Measurements from ENCODE around the gene SEMA3C. TPM values are rescaled to one million over a fixed set of nuclear protein-coding genes. Genes with fewer than 3 reads are reported as not detected.

The SEMA3C gene
- total and polyA plus RNA-seq, 8 donors: 4.5 to 344 (median 68.7) TPM

DNA sequence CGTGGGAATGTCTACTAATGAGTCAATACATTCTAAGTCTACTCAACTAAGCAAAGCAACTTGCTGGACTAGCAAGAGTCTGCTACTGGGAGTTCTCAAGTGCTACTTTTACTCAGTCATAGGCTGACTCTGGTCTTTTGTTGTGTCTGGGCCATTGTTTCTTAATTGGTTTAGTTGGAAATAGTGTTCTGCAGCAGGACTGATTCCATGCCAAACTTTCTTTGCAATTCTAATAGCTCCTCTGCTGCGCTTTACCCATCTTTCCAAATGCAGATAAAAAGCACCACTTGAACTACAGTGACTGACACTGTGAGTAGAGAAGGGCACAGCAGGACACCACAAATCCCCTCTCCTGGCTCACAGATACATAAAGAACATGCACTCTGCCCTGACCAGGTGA, 154.7 kb downstream of the SEMA3C start:
- intact Hi-C loops (cut with DNase I; ENCODE audit: low total_unique reads): no loop called here
- no peaks in the 10 kb centered on the region for H3K27me3 ChIP-seq
- DNase-seq: no peak
- no peaks in the 10 kb centered on the region for H3K9me3 ChIP-seq
- no peaks in the 10 kb centered on the region for H3K36me3 ChIP-seq
- 91 to 96% (median 95%) methylated on average over 2 of the region's 2 CpGs for WGBS, 5 donors
- no peak overlapping the region for H3K27ac ChIP-seq
- H3K4me3 ChIP-seq: no peak overlapping the region
- TF ChIP-seq, protein P1, sequence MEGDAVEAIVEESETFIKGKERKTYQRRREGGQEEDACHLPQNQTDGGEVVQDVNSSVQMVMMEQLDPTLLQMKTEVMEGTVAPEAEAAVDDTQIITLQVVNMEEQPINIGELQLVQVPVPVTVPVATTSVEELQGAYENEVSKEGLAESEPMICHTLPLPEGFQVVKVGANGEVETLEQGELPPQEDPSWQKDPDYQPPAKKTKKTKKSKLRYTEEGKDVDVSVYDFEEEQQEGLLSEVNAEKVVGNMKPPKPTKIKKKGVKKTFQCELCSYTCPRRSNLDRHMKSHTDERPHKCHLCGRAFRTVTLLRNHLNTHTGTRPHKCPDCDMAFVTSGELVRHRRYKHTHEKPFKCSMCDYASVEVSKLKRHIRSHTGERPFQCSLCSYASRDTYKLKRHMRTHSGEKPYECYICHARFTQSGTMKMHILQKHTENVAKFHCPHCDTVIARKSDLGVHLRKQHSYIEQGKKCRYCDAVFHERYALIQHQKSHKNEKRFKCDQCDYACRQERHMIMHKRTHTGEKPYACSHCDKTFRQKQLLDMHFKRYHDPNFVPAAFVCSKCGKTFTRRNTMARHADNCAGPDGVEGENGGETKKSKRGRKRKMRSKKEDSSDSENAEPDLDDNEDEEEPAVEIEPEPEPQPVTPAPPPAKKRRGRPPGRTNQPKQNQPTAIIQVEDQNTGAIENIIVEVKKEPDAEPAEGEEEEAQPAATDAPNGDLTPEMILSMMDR (IDR thresholded peaks at IDR 0.05): no peak
- TF ChIP-seq POLR2AphosphoS5 (IDR thresholded peaks at IDR 0.05) (no peak), EP300 (IDR thresholded peaks at IDR 0.05) (no peak), POLR2A (IDR thresholded peaks at IDR 0.05) (no peak)
- H3K4me1 ChIP-seq: no peaks in the 10 kb centered on the region

DNA sequence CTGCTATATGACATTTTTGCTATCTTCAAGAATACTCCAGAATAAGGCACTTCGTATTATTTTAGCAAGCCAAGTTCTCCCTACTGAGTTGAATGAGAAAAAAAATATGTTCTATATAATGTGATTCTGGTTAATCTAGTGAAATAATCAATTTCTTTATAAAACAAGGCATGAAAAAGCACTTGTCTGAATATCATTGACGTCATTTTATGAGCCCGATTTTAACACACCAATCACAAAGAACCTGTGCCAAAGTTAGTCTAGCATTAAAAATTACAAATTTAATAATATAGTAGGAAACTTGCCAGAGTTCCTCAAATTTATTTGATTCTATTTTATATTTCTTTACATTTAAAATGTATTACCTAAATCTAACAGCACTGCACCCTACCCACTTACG, 155.1 kb downstream of the SEMA3C start:
- intact Hi-C loops (cut with DNase I; ENCODE audit: low total_unique reads): no loop called here
- DNase-seq: no peak
- no peak for TF ChIP-seq POLR2A (IDR thresholded peaks at IDR 0.05)
- no peak for TF ChIP-seq EP300 (IDR thresholded peaks at IDR 0.05)
- no peak for TF ChIP-seq POLR2AphosphoS5 (IDR thresholded peaks at IDR 0.05)
- TF ChIP-seq, protein P1 (IDR thresholded peaks at IDR 0.05): no peak
- no peaks in the 10 kb centered on the region for H3K27me3 ChIP-seq
- no peaks in the 10 kb centered on the region for H3K36me3 ChIP-seq
- H3K27ac ChIP-seq: no peak overlapping the region
- WGBS, 5 donors: 91 to 95% (median 94%) methylated on average over 4 of the region's 4 CpGs
- no peaks in the 10 kb centered on the region for H3K4me1 ChIP-seq
- no peaks in the 10 kb centered on the region for H3K9me3 ChIP-seq
- no peak overlapping the region for H3K4me3 ChIP-seq

DNA sequence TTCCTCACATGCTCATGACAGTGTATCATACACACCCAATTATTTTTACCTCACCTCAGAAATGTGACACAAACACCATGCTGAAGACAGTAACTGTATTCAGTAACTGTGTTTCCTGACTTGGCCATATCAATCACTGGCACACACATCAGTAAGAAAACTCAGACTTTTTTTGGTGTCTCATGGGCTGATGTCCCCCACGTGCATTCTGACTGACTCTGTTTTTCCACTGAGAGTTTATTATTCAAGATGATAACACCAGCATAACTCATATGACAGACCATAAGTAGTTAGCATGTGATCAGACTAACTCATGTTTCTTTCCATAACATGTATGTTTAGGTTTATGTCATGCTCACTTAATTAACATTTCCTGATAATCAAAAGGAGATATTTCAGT, 155.6 kb downstream of the SEMA3C start:
- H3K4me1 ChIP-seq: no peaks in the 10 kb centered on the region
- no peak for DNase-seq
- WGBS, 5 donors: 58 to 74% (median 63%) methylated on average over 1 of the region's 1 CpG
- no peaks in the 10 kb centered on the region for H3K27me3 ChIP-seq
- intact Hi-C loops (cut with DNase I; ENCODE audit: low total_unique reads): no loop called here
- H3K4me3 ChIP-seq: no peak overlapping the region
- no peak overlapping the region for H3K27ac ChIP-seq
- peaks cover 0 to under 1% (median under 1%) of the 10 kb centered on the region in 4 donors for H3K36me3 ChIP-seq
- H3K9me3 ChIP-seq: no peaks in the 10 kb centered on the region
- TF ChIP-seq, protein P1 (IDR thresholded peaks at IDR 0.05): no peak
- TF ChIP-seq EP300 (IDR thresholded peaks at IDR 0.05) (no peak), POLR2A (IDR thresholded peaks at IDR 0.05) (no peak), POLR2AphosphoS5 (IDR thresholded peaks at IDR 0.05) (no peak)

DNA sequence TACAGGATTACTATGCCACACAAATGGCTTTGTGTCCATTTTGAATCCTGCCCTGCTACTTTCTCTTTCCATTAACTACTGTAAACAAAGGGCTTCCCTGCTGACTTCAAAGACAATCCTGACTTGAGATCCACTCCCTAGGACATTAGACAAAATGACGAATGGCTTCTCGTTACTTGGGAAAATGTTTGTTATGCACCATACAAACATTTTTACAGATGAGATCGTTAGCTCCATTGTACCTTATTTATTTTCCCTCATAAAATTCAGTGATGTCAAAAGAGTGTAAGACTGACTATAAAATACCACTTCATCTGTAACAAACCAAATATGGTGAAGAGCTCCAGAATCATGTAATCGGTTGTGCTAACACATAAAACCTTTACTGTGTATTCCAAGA, 158.6 kb downstream of the SEMA3C start:
- no peak for TF ChIP-seq POLR2A (IDR thresholded peaks at IDR 0.05)
- no peak for TF ChIP-seq POLR2AphosphoS5 (IDR thresholded peaks at IDR 0.05)
- TF ChIP-seq, protein P1 (IDR thresholded peaks at IDR 0.05): no peak
- TF ChIP-seq EP300 (IDR thresholded peaks at IDR 0.05): no peak
- Histone ChIP-seq H3K4me1 (no peaks in the 10 kb centered on the region), H3K27me3 (no peaks in the 10 kb centered on the region), H3K4me3 (no peak overlapping the region), H3K9me3 (no peaks in the 10 kb centered on the region), H3K36me3 (peaks cover 0 to 16% (median 6%) of the 10 kb centered on the region in 4 donors), H3K27ac (no peak overlapping the region)
- intact Hi-C loops (cut with DNase I; ENCODE audit: low total_unique reads): no loop called here
- peak in 1 of 2 donors; percentile 21 for DNase-seq
- 60 to 80% (median 69%) methylated on average over 4 of the region's 4 CpGs for WGBS, 5 donors

All from stomach (tissue), 9 donors.